ENCODE measurements around the gene STEAP4. TPM values are rescaled to one million over a fixed set of nuclear protein-coding genes. Genes with fewer than 3 reads are reported as not detected.
"Not testable (repeated sequence)": the region's sequence is repeated elsewhere in the genome, so short reads cannot be mapped to it uniquely, and the experiment has no call there.

STEAP4 gene
- total RNA-seq, 1 experiment from 2014 or later, result not detected

- H3K18ac ChIP-seq (ENCODE audit: insufficient read length, low read depth, low read length), result no peak overlapping the region
- H3K4me1 Mint-ChIP-seq, result no peaks in the 10 kb centered on the region
These were observed 39.3 kb downstream of the STEAP4 start for GRCh38 chr7:88267421-88267820.

GRCh38 chr7:88264987-88265386, 41.7 kb downstream of the STEAP4 start:
- not testable (repeated sequence) for H3K4me3 Mint-ChIP-seq; H2AFZ ChIP-seq (ENCODE audit: low read length); H4K8ac ChIP-seq (replicated peaks; ENCODE audit: insufficient read length, low read depth, low read length); H2AK5ac ChIP-seq (ENCODE audit: insufficient read length, low read length); H2BK12ac ChIP-seq (ENCODE audit: insufficient read length, low read depth, low read length); DNase-seq; H2BK15ac ChIP-seq (ENCODE audit: low read depth, low read length); H3K18ac ChIP-seq (ENCODE audit: insufficient read length, low read depth, low read length); H3K4me1 Mint-ChIP-seq; H2BK20ac ChIP-seq (ENCODE audit: low read depth, low read length, poor library complexity, severe bottlenecking); H3T11ph ChIP-seq (ENCODE audit: low read length); H3K4ac ChIP-seq (ENCODE audit: low read depth, low read length); H3K79me1 ChIP-seq (ENCODE audit: insufficient read depth, low read depth, low read length, poor library complexity, severe bottlenecking); H3K9me3 ChIP-seq (ENCODE audit: control insufficient read depth, low read depth, low read length); H3K79me2 ChIP-seq (ENCODE audit: insufficient read depth, low read length); H3K27me3 Mint-ChIP-seq (ENCODE audit: low read depth); H3K4me2 ChIP-seq (ENCODE audit: insufficient read depth, insufficient read length, low read length); H3K14ac ChIP-seq (ENCODE audit: insufficient read depth, low read length); H3K56ac ChIP-seq (ENCODE audit: insufficient read length, low read depth, low read length); H3K9ac ChIP-seq (ENCODE audit: extremely low read depth, insufficient read length, low read length); H3K23me2 ChIP-seq (ENCODE audit: insufficient read length, low read depth, low read length, poor library complexity, severe bottlenecking); H4K20me1 ChIP-seq (ENCODE audit: control insufficient read depth, insufficient read depth, insufficient read length); H4K91ac ChIP-seq (ENCODE audit: insufficient read length, low read depth, low read length); H3K27ac ChIP-seq (ENCODE audit: insufficient read length, low read depth, low read length); H3K4me1 ChIP-seq (ENCODE audit: insufficient read depth, low read length); H2BK5ac ChIP-seq (ENCODE audit: insufficient read length, low read length); H2BK120ac ChIP-seq (ENCODE audit: low read depth, low read length, poor library complexity, severe bottlenecking); H3K27me3 ChIP-seq (ENCODE audit: insufficient read depth, low read length); H3K9me3 Mint-ChIP-seq; H4K5ac ChIP-seq (ENCODE audit: insufficient read length, low read depth, low read length); H3K36me3 Mint-ChIP-seq (ENCODE audit: insufficient read depth in 1 of 3, low read depth in 3 of 3); H3K23ac ChIP-seq (ENCODE audit: insufficient read length, low read depth, low read length); H3K27ac Mint-ChIP-seq
- no CpG with 5 or more reads among the region's 3 CpGs for WGBS (ENCODE audit: extremely low coverage, insufficient read length, low lambda C conversion rate)

More at GRCh38 chr7:88267421-88267820, 39.3 kb downstream of the STEAP4 start:
- H3K79me2 ChIP-seq (ENCODE audit: insufficient read depth, low read length), result no peaks in the 10 kb centered on the region
- H3K4me1 ChIP-seq (ENCODE audit: insufficient read depth, low read length), result no peaks in the 10 kb centered on the region
- H3K9me3 ChIP-seq (ENCODE audit: control insufficient read depth, low read depth, low read length), result no peaks in the 10 kb centered on the region
- Mint-ChIP-seq H3K4me3 (no peak overlapping the region), H3K27me3 (ENCODE audit: low read depth) (no peaks in the 10 kb centered on the region), H3K9me3 (peaks cover 8 to 9% of the 10 kb centered on the region in 2 experiments), H3K27ac (no peak overlapping the region), H3K36me3 (ENCODE audit: insufficient read depth in 1 of 3, low read depth in 3 of 3) (peaks cover 4 to 6% (median 4%) of the 10 kb centered on the region in 3 experiments; a peak in 5 of 7 replicates)
- no peak for DNase-seq
- 100% methylated on average over 4 of the region's 4 CpGs for WGBS (ENCODE audit: extremely low coverage, insufficient read length, low lambda C conversion rate)
- no peak overlapping the region for H2BK5ac ChIP-seq (ENCODE audit: insufficient read length, low read length)
- H3K23me2 ChIP-seq (ENCODE audit: insufficient read length, low read depth, low read length, poor library complexity, severe bottlenecking), result no peaks in the 10 kb centered on the region
- no peak for TF ChIP-seq CTCF (conservative IDR thresholded peaks at IDR 0.05)
- no peak overlapping the region for H4K91ac ChIP-seq (ENCODE audit: insufficient read length, low read depth, low read length)
- no peak overlapping the region for H2BK120ac ChIP-seq (ENCODE audit: low read depth, low read length, poor library complexity, severe bottlenecking)
- H4K8ac ChIP-seq (replicated peaks; ENCODE audit: insufficient read length, low read depth, low read length), result no peak overlapping the region
- no peak overlapping the region for H3K4me2 ChIP-seq (ENCODE audit: insufficient read depth, insufficient read length, low read length)
- no peak overlapping the region for H2AFZ ChIP-seq (ENCODE audit: low read length)
- H3K23ac ChIP-seq (ENCODE audit: insufficient read length, low read depth, low read length), result no peak overlapping the region
- H2BK15ac ChIP-seq (ENCODE audit: low read depth, low read length), result no peak overlapping the region
- H2AK5ac ChIP-seq (ENCODE audit: insufficient read length, low read length), result no peak overlapping the region
- no peaks in the 10 kb centered on the region for H3K27me3 ChIP-seq (ENCODE audit: insufficient read depth, low read length)
- H2BK20ac ChIP-seq (ENCODE audit: low read depth, low read length, poor library complexity, severe bottlenecking), result no peak overlapping the region
- H3K9ac ChIP-seq (ENCODE audit: extremely low read depth, insufficient read length, low read length), result no peak overlapping the region
- no peak overlapping the region for H3K56ac ChIP-seq (ENCODE audit: insufficient read length, low read depth, low read length)
- no peak overlapping the region for H4K5ac ChIP-seq (ENCODE audit: insufficient read length, low read depth, low read length)
- H3T11ph ChIP-seq (ENCODE audit: low read length), result no peak overlapping the region
- H4K20me1 ChIP-seq (ENCODE audit: control insufficient read depth, insufficient read depth, insufficient read length), result no peaks in the 10 kb centered on the region
- no peak overlapping the region for H3K14ac ChIP-seq (ENCODE audit: insufficient read depth, low read length)
- no peak overlapping the region for H3K4ac ChIP-seq (ENCODE audit: low read depth, low read length)
- no peaks in the 10 kb centered on the region for H3K79me1 ChIP-seq (ENCODE audit: insufficient read depth, low read depth, low read length, poor library complexity, severe bottlenecking)
- H3K27ac ChIP-seq (ENCODE audit: insufficient read length, low read depth, low read length), result no peak overlapping the region
- no peak overlapping the region for H2BK12ac ChIP-seq (ENCODE audit: insufficient read length, low read depth, low read length)
